GM19328 (cell line): ENCODE measurements around the gene MAGEA9B.
A peak's percentile ranks its signal among the peaks of the same experiment; 100 is the strongest.
"Not testable (repeated sequence)": the region's sequence is repeated elsewhere in the genome, so short reads cannot be mapped to it uniquely, and the experiment has no call there.

ENCODE experiments used
- ATAC-seq: cut with Tn5 transposase; IDR thresholded peaks from one replicate; pipeline ENCODE4 v1.9.1; 2021; ENCODE audit warnings: mild to moderate bottlenecking, moderate library complexity; ENCODE audit not compliant: unreplicated experiment

MAGEA9B gene

DNA sequence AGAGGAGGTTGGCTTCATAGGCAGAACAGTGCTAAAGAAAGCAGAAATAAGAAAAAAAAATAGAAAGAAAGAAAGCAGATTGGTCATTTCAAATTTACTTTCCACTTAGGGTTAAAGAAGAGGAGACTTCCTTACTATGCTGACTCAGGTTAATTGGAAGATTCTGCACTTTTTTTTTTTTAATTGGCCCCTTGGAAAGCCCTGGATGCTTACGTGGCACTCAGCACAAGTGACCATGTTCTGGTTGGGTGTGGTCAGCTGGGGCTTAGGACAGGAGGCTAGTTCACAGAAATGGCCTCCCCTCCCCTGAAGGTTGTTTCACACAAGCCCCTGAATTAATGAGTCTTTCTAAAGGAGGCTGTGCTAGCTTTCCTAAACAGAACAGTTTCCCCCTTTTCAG, 14.5 kb downstream of the MAGEA9B start:
- no peak for ATAC-seq

DNA sequence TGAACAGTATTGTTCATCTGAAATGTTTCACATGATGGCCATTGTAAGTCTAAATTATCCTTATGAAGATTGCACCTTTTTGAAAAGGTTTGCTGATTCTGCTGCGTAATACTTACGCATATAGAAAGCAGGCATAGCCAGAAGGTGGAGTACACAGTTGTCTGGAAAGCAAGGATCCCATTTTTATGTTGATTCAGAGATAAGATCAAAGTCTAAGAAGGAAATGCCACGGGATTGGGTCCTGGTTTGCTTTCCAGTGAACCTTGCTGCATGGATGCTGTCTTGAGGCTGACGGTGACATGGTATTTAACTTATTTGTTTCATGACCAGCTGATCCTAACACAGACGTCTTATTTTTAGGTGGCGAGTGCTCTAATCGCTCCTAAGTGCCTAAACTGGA, 15.5 kb downstream of the MAGEA9B start:
- no peak for ATAC-seq

DNA sequence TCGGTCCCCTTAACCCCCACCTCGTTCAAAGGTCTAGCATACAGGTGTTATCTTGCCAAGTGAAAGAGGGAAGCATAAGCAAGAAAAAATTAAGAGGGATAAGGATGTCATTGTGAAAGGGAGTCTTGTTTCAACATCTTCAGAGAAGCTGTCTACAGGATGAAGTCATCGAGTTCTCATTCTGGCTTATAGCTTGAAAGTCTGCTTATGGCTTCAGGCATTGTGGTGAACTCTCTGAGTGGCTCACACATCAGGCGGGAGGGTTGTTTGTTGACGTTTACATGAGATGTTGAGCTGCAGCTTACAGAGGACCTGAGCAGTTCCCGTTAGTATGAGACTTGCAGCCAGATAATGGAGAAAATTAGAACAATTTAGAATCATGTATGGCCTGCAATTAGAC, 16.6 kb downstream of the MAGEA9B start:
- ATAC-seq, result no peak

DNA sequence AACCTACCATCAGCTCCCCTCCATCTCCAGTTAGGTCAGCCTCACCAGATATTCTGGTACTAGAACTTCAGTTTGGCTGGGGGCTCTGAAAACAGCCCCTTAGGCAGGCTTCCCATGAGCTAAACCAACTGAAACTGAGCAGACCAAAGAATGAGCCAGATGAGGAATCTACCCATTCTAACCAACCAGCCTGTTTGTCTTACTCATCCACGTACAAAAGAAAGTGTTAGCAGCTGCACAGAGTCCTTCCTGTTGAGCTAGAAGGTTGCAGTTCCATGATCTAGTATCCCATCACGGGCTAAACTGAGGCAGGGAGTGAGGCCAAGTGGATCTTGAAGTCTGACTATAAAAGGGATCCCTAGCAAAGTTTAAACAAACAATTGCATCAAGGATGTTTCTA, 17.5 kb downstream of the MAGEA9B start:
- ATAC-seq, result no peak

DNA sequence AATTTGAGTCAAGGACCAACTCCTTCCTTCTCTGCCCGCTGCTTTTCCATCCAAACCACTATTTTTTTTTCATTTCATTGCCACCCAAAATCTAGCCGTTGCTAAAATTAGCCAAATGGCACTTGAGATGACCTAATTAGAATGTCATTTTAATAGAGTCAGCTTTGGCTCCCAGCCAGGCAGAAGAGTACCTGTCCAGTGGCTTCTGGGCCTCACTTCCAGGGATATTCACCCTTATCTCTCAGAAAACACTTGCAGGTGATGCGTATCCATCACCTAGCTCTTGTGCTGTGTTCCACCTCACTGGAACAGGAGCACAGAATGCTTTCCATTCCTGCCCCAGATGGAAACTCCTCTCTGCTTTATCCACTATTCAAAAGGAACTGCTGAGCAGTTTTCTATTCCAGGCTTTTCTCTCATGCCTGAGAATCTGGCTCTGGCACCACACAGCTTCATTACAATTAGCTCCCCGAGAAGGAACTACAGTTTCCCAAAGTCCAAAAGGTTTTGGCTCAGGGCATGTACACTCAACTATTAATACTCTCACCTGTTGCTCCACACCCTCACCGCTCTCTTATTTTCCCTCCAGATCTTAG, 18.5 kb downstream of the MAGEA9B start:
- ATAC-seq, result no peak

DNA sequence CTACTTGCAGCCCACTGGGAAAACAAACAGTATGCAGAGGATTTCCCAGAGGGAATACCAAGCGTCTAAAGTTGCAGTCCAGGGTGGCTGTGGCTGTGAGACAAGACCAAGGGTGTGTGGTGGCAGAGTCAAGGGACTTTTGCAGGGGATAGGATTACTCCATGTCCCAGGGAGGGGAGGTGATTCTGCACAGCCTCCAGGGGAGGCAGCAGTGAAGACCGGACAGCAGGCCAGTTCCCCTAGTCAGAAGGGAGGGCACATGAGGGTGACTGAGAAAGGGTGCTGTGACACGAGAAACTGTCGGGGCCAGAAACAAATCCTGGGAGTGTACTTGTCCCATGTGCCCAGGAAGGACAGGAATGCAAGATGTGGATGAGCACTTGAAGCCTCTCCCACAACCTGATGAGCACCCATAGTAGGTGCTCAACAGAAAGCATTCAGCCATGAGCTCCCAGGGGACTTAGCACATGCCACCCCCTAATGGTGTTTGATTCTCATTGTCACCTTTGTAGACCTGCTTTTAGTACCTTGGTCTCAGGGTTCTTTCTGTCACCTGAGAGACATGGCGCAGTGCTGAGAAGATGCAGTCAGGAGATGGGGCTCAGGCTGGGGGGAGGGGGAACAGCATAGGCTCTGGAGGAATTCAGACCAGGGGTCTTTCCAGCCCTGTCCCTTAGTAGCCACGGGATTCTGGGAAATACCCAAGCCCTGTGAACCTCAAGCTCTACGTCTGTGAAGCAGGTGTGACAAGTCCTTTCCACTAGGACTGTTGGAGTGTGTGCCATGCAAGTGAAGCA, 19.4 kb downstream of the MAGEA9B start:
- no peak for ATAC-seq

DNA sequence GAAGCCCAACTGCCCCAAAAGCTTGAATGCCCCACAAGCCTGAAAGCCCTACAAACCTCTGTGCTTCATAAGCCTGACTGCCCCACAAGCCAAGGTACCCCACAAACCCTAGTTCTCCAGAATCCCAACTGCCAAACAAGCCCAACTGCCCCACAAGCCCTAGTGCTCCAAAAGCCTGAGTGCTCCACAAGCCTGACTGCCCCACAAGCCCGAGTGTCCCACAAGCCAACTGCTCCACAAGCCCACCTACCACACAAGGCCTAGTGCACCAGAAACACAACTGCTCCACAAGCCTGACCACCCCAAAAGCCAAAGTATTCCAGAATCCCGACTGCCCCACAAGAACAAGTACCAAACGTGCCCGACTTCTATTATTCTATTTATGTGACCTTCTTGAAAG, 23.9 kb downstream of the MAGEA9B start:
- no peak for ATAC-seq

DNA sequence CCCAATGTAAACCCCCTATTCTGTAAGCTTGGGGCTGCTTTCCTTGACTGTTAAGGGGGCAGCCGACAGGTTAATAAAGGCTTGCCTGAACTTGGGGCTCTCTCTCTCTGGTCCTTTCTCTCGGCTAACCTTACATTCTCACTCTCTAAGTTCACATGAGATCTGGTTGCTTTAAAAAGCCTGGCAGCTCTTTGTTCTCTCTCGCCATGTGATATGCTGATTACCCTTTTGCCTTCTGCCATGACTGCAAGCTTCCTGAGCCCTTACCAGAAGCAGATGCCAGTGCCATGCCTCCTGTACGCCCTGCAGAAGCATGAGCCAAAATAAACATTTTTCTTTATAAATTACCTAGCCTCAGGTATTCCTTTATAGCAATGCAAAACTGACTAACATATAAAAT, 32.0 kb downstream of the MAGEA9B start:
- ATAC-seq, result not testable (repeated sequence)

DNA sequence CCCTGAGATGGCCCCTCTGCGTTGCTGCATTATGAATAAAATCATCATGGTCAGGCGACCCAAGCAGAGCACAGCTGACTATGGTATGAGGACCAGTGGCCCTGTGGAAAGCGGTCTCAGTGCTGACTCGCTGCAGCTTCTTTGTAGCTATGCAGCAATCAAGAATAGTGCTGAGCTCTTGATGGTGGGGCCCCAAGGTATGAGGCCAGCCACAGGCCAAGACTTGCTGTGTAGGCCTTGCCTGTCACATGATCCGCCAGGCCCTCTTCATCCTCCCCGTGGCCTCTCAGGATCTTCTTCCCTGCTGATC, 35.4 kb downstream of the MAGEA9B start:
- ATAC-seq, result not testable (repeated sequence)

DNA sequence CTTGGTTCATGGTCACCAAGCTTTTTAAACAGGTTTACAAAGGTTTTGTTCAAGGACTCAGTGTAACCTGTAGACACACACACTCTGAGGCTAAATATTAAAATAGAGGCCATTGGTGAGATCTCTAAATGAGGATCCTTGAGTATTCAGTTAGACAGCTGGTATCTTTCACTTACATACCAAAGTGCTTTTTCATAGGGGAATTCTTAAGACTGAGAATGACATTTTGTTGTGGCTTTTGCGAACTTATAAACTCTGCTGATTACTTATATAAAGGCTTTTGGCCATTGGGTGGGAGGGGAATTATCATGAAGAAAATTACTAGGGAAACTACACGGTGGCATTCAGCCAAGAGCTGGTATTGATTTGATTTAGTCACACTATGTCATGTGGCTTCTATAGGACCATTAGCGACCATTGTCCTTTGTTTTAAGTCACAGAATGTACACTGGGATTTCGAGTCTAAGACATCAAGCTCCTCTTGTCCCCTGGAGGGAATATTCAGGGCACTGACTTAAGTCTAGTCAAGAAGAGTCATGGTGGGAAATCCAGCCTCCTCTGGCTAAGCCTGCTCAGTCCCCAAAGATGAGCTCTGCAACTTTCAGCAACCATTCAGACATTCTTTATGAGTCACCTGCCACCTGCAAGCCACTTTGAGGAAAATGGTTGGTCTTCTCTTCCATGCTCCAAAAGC, 35.9 kb downstream of the MAGEA9B start:
- not testable (repeated sequence) for ATAC-seq

DNA sequence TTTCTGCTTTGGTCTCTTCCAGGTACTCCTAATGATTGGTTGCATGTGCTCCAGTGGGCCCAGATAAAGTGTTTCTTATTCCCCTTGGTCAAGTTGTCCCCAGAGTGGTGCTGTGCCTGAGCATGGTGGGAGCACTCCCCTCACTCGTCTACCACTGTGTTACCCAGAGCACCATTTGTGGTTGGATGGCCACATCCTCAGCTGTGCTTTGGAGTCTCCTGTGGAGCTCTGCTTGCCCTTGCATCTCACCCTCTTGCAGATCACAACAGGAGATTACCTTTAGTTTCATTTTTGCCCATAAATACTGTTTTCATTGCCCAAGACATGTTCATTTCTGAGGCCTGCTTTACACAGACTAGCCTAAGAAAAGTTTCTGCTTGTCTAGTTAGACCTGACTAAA, 36.8 kb downstream of the MAGEA9B start:
- not testable (repeated sequence) for ATAC-seq

DNA sequence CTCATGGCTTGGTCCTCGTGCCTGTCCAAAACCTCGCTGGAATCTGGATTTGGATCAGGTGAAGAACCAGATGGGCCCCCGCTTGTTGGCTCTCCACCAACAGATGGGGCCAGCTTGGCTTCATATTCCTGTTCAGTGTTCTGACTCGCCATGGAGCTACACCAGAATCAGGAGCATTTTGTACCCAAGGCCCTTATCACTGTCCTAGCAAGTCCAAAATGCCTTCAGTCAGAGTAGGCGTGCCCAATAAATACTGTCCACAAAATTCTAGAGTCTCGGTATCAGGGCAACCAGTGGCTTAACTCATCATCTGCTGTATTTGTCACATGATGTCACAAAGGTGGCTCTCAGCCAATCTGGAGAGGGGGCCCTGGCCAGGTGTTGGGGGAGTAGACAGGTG, 37.6 kb downstream of the MAGEA9B start, which contains the start of gene HSFX3:
HSFX3 (minus strand) TSS at position 224 of the 400 bp plus-strand sequence; CDS start at position 152, 72 bp downstream.
- not testable (repeated sequence) for ATAC-seq

DNA sequence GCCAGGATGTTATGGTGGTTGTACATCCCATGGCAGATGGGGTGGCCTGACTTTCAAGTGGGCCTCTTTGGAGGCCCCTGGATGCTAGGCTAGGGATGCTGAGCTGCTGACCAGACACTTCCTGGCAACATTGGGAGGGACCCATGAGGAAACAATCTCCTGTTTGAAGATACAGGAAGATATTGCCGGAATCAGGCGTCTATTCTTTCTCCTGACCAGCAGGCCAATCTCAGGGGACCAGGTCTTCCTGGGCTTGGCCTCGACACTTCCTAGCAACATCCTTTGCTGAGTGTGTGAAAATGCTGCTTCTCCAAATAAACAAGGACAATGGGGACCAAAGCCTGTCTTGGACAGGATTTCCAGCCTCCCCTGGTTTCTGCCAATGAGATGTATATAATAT, 39.5 kb downstream of the MAGEA9B start:
- ATAC-seq, result not testable (repeated sequence)

DNA sequence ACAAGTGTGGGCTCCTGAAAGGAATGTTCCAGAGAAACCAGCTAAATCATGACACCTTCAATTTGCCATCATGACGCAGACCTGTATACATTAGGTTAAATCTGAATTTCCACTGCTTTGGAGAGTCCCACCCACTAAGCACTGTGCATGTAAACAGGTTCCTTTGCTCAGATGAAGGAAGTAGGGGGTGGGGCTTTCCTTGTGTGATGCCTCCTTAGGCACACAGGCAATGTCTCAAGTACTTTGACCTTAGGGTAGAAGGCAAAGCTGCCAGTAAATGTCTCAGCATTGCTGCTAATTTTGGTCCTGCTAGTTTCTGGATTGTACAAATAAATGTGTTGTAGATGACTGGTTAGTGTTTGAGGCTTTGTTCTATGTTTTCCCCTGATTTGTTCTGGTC, 40.3 kb downstream of the MAGEA9B start:
- not testable (repeated sequence) for ATAC-seq

DNA sequence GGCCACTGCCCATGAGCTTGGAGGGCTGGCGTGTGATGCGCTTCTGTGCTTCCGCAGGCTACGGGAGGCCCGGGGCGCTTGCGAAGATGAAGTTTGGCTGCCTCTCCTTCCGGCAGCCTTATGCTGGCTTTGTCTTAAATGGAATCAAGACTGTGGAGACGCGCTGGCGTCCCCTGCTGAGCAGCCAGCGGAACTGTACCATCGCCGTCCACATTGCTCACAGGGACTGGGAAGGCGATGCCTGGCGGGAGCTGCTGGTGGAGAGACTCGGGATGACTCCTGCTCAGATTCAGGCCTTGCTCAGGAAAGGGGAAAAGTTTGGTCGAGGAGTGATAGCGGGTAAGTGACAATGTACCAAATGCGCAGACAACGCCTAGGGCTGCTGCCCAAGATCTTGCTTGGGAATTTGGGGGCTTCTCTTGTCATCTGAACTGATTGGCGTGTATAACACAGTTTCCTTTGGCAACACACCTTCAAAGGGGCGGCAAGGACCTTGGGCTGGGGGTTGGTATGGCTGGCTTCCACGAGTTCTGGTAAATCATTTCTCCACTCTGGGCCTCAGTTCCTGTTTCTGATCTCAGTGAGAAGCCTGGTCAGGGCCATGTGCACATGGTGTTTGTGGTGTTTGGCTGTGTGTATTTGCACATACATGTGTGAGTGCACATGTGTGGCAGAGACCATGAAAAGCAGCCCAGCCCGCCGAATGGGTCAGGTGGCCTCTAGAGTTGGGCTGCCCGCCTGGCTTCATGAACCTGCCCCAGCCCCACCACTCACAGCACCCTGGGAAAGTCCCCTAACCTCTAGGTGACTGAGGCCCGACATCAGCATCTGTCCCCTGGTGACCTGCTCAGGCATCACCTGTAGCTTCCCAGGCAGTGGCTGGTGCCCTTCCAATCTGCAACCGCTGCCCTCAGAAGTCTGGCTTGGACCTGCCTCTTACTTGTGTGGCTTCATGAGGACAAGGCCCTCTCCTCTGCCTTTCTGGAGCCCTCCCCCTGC, 41.4 kb downstream of the MAGEA9B start:
- not testable (repeated sequence) for ATAC-seq

DNA sequence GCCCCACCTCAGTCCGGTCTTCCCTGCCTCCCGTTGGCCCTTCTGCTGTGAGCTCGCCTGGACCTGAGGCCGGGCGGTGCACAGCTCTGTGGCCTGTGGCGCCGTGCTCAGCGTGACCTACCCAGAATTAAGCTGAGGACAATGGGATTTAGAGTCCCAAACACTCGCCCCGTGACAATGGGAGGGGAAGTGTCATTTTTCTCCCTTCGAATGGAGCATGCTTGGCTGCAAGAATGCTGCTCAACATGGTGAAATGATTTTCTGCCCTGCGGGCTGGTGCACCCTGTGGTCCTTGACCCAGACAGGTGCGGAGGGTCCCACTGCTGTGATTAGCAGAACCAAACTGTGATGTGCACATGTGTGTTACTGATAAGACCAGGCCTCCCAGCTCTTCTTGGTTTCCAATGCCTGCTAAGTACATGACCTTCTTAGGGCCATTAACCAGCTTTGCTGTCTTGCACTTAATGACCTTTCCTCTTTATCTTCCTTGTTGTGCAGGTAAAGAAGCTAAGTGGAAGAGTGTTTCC, 45.7 kb downstream of the MAGEA9B start:
- ATAC-seq, result no peak

DNA sequence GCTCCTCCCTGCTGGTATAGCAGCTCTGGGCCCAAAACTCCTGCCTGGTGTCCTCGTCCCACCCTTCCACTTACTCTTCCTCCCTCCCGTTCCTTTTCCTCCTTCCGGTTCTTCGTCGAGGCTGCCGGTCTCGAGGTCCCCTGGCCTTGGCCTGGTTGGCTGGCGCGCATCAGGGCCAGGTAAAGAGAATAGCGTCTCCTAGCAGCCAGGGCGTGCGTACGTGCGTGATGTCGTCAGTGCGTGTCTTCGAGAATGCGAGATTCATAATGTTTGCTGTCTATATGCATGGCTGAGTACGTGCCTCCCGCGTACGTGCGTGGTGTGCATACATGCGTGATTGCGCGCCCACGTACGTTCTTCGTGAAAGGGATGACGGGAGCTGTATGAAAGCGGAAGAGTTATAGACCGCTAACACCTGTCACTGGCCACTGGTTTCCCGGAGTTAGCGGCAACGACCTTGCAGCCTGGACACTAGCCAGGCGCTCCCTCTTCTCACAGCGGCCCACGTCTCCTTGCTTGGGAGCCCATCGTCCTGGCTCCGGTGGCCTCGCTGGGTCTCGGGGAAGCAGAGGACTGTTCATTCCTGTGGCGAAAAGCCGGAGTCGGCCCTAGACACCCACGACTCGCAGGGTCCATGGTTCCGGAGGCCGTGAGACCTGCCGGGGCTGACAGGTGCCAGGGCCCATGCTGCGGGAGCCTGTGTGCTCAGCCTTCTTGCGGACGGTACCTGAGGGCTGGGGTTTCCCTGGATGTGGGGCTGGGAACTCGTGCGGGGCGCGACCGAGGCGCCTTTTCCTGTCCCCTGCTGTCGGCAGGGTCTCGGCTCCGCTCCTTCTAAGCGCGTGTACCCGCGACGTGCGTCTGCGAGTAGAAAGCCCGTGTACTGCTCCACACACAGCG, 46.4 kb downstream of the MAGEA9B start, which contains the start of gene EOLA1:
EOLA1 (plus strand) TSS at position 392 of the 900 bp plus-strand sequence. CDS start 4,619 bp downstream, outside the sequence.
- ATAC-seq, result peak; percentile 66

DNA sequence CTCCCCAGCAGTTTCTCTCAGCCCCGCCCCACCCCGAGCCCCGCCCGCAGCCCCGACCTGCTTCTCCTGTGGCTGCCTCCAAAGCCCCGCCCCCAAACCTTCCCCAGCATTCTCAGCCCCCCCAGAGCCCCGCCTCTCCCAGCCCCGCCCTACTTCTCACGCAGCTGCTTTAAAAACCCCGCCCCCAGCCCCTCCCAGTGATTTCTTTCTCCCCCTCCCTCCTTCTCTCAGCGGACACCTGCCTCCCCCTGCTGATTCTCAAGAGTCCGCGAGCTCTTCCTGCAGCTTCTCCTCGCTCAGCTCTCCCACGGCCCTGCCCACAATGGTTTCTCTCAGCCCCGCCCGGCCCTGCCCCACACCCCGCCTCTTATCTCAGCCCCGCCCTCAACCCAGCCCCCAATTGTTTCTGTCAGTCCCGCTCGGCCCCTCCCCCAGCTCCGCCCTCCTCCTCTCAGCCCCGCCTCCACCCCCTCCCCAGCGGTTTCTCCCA, 47.1 kb downstream of the MAGEA9B start:
- ATAC-seq, result peak; percentile 17
